SH-SY5Y (cell line): Measurements from ENCODE around the gene OR2T1.

ENCODE experiments used
- GATA2 ChIP-seq: IDR thresholded peaks from 2 replicates; pipeline ENCODE4 v1.6.1; 2011; ENCODE audit warnings: mild to moderate bottlenecking, low read depth, low read length
- GATA3 ChIP-seq: IDR thresholded peaks from 2 replicates; pipeline ENCODE4 v1.6.1; 2011; ENCODE audit warnings: low read depth, mild to moderate bottlenecking, low read length, moderate library complexity

DNA sequence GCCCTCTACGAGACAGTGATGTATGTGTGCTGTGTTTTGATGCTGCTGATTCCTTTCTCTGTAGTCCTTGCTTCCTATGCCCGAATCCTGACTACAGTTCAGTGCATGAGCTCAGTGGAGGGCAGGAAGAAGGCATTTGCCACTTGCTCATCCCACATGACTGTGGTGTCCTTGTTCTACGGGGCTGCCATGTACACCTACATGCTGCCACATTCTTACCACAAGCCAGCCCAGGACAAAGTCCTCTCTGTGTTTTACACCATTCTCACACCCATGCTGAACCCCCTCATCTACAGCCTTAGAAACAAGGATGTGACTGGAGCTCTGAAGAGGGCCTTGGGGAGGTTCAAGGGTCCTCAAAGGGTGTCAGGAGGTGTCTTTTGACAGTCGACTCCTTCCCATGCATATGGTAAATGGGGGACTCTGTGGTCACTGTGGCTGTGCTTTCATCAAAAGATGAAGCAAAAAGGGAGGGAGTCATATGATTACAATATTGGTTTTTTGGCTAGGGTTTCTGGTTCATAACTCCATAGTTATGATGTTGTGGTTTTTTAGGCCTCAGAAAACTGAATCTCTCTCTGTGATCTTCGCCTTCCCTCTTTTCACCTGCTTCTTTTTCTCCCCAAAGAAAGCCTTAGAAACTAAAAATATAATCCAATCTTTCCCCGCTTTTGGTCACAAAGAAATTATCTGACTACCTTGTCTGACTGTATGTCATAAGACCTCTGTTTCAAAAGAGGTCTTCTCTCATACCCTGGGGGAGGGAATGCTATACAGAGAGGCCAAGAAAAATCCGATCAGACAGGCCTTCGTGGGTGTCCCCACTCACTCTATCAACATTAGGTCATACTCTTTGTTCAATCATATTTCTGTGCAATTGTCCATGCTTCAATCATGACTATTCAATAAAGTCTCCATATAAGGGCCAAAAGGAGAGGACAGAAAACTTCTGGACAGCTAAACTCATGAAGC lies 4.2 kb downstream of the OR2T1 start:
- TF ChIP-seq GATA2: no peak
- no peak for TF ChIP-seq GATA3
